HepG2 (cell line): Measurements from ENCODE around the gene EPC1. TPM values are rescaled to one million over a fixed set of nuclear protein-coding genes. Genes with fewer than 3 reads are reported as not detected.

Experiments
- ATAC-seq: fragments of 200-7000 bp; cut with Tn5 transposase; 3 replicates; pipeline ENCODE4 v1.9.1; 2020; ENCODE audit warnings: mild to moderate bottlenecking, moderate library complexity
- BruUV-seq: library from RNA; stranded (reverse); fragments of 400-500 nt; replicated peaks from 2 replicates; lab custom pipeline; 2021; lab: Mats Ljungman, UMichigan
- CTCF ChIA-PET: fragments of 300-600 bp; formaldehyde crosslinking; extraction: SDS; loops from one replicate; lab custom pipeline; 2021; ENCODE audit warnings: low total read pairs, inconsistent platforms, low intra/inter-chr PET ratio; lab: Yijun Ruan, JAX
- POLR2A ChIA-PET: fragments of 350-600 bp; sonication (Branson Sonifier 250); formaldehyde crosslinking; loops from one replicate; lab custom pipeline; 2020; ENCODE audit warnings: antibody characterized with exemption, inconsistent platforms; lab: Yijun Ruan, JAX
- DNase-seq: peaks from one replicate; pipeline ENCODE4 v3.0.0-alpha.2; 2015; ENCODE audit warnings: low spot score
- FAIRE-seq: peaks from 3 replicates; lab custom pipeline; 2011; peaks lifted over from hg19 to GRCh38; lab: Jason Lieb, UNC
- H2AFZ ChIP-seq: one replicate; pipeline ENCODE4 v1.6.1; 2011; ENCODE audit warnings: low read length, inconsistent platforms
- H3K27ac ChIP-seq: fragments of 300-600 bp; 3 replicates; pipeline ENCODE4 v1.8.0; 2011; ENCODE audit warnings: mixed run types, mild to moderate bottlenecking, mixed read lengths, low read length, inconsistent platforms; ENCODE audit not compliant: insufficient read depth; ENCODE audit errors: extremely low read length
- H3K27me3 ChIP-seq, 2 experiments: fragments of 200-600 bp in 1 of 2; 2 replicates in 1 of 2; 3 replicates in 1 of 2; pipeline versions ENCODE4 v1.6.0 to v1.8.0; 2011; ENCODE audit warnings: low read length in 2 of 2, mild to moderate bottlenecking in 2 of 2, moderate library complexity in 2 of 2, inconsistent platforms in 1 of 2; ENCODE audit not compliant: insufficient read depth in 2 of 2, control insufficient read depth in 1 of 2
- H3K36me3 ChIP-seq, 2 experiments: fragments of 200-600 bp in 1 of 2; replicated peaks in 1 of 2; 2 replicates in 1 of 2; 3 replicates in 1 of 2; pipeline versions ENCODE4 v1.5.1 to v1.8.0; 2011; ENCODE audit warnings: low read length in 2 of 2, inconsistent platforms in 1 of 2; ENCODE audit not compliant: insufficient read depth in 2 of 2, control insufficient read depth in 1 of 2
- H3K4me1 ChIP-seq: 2 replicates; pipeline ENCODE4 v1.5.1; 2012; ENCODE audit warnings: low read length, inconsistent platforms; ENCODE audit not compliant: insufficient read depth
- H3K4me2 ChIP-seq: 2 replicates; pipeline ENCODE4 v1.6.0; 2011; ENCODE audit warnings: low read depth, low read length, inconsistent platforms
- H3K4me3 ChIP-seq, 3 experiments: fragments of 200-600 bp in 1 of 3; sonication (generic), shearing (Covaris generic) in 1 of 3; replicated peaks in 1 of 3; 2 replicates each; pipeline ENCODE4 v1.5.1; 2011 to 2016; ENCODE audit warnings: low read length in 3 of 3, inconsistent platforms in 2 of 3, low read depth in 2 of 3, mild to moderate bottlenecking in 2 of 3, control low read depth in 1 of 3, mixed read lengths in 1 of 3; ENCODE audit not compliant: insufficient read depth in 1 of 3
- H3K79me2 ChIP-seq: one replicate; pipeline ENCODE4 v1.6.1; 2011; ENCODE audit warnings: low read length, inconsistent platforms; ENCODE audit not compliant: insufficient read depth
- H3K9ac ChIP-seq: 2 replicates; pipeline ENCODE4 v1.6.0; 2011; ENCODE audit warnings: mild to moderate bottlenecking, low read depth, low read length, inconsistent platforms; ENCODE audit not compliant: insufficient read depth
- H3K9me3 ChIP-seq: 2 replicates; pipeline ENCODE4 v1.5.1; 2012; ENCODE audit warnings: mild to moderate bottlenecking, low read length
- H4K20me1 ChIP-seq: 2 replicates; pipeline ENCODE4 v1.6.0; 2011; ENCODE audit warnings: inconsistent platforms, mild to moderate bottlenecking, low read length, moderate library complexity; ENCODE audit not compliant: insufficient read depth
- CENPT ChIP-seq: sonication (generic); formaldehyde crosslinking; IDR thresholded peaks from 2 replicates; pipeline ENCODE4 v1.8.0; 2022; ENCODE audit warnings: low read depth, mild to moderate bottlenecking, moderate library complexity, missing genetic modification reagents
- EP300 ChIP-seq, 3 experiments: sonication (generic) in 1 of 3; formaldehyde crosslinking in 1 of 3; IDR thresholded peaks; 2 replicates each; pipeline versions ENCODE4 v1.5.1 to v1.6.1; 2011 to 2020; ENCODE audit warnings: low read depth in 2 of 3, low read length in 2 of 3, borderline replicate concordance in 1 of 3, improper control_type of control experiment in 1 of 3, mild to moderate bottlenecking in 1 of 3, missing genetic modification reagents in 1 of 3, moderate library complexity in 1 of 3
- RBM22 ChIP-seq: fragments of 200-400 bp; formaldehyde crosslinking; optimal IDR thresholded peaks from 2 replicates; pipeline ENCODE3; 2017; ENCODE audit warnings: mild to moderate bottlenecking, low read length, moderate library complexity
- ZNF530 ChIP-seq: sonication (generic); formaldehyde crosslinking; IDR thresholded peaks from 2 replicates; pipeline ENCODE4 v1.5.0; 2020; ENCODE audit warnings: low read depth, mild to moderate bottlenecking, missing genetic modification reagents
- ZNF574 ChIP-seq: sonication (generic); formaldehyde crosslinking; IDR thresholded peaks from 2 replicates; pipeline ENCODE4 v1.4.0; 2020; ENCODE audit warnings: missing genetic modification reagents
- ZUFSP ChIP-seq: sonication (generic); formaldehyde crosslinking; IDR thresholded peaks from 2 replicates; pipeline ENCODE4 v1.9.0; 2021; ENCODE audit warnings: missing genetic modification reagents, mild to moderate bottlenecking, borderline replicate concordance
- WGBS: methylation state at CpG from one replicate; pipeline ENCODE4 v1.1.6; 2017; ENCODE audit warnings: low lambda C conversion rate; 5-methylcytosine and 5-hydroxymethylcytosine counted together
- in situ Hi-C: cut with HindIII; loops from 2 replicates; pipeline ENCODE4 v1.10.0; 2017; ENCODE audit warnings: low pct_unique_long_range_greater_than_20kb; ENCODE audit not compliant: extremely low pct_ligation_motif_present
- intact Hi-C: fragments of 100-400 bp; cut with micrococcal nuclease; formaldehyde crosslinking; loops from one replicate; pipeline ENCODE4 v1.10.0; 2022; ENCODE audit not compliant: unreplicated experiment
- polyA plus RNA-seq, 8 experiments: library from polyadenylated mRNA; depleted of rRNA in 3 of 8; stranded (reverse) in 7 of 8; unstranded in 1 of 8; fragments of >200 nt; fragmentation: Illumina TruSeq in 4 of 8; extraction: Trizol in 4 of 8; gene quantifications; 2 replicates each; pipeline versions ENCODE4 v1.2.1 to v1.2.3, GENCODE V29; 2011 to 2016; ENCODE audit warnings: low read depth in 4 of 8, missing spikeins in 1 of 8, mixed read lengths in 1 of 8; ENCODE audit not compliant: insufficient read depth in 1 of 8
- total RNA-seq, 5 experiments: library from RNA; depleted of rRNA; stranded (reverse); fragments of >200 nt; fragmentation: Illumina TruSeq; extraction: Trizol; gene quantifications; 2 replicates each; pipeline ENCODE4 v1.2.3, GENCODE V29; 2016; ENCODE audit warnings: low read depth in 1 of 5

Gene EPC1
- total and polyA plus RNA-seq, 2 of the 13 experiments (the other 11 are each of a cell fraction or from before 2014, with no cell fraction given) = 28.7 to 44.2 TPM

GRCh38 chr10:32273336-32273735 lies 73.6 kb downstream of the EPC1 start (continued):
- TF ChIP-seq EP300 (IDR thresholded peaks at IDR 0.05; ENCODE audit: low read depth in 2 of 2, low read length in 2 of 2) (no peak), EP300 (CRISPR knock-in tag; IDR thresholded peaks at IDR 0.05; ENCODE audit: borderline replicate concordance) (no peak), ZNF530 (no peak), ZUFSP (CRISPR knock-in tag) (no peak), CENPT (no peak)
- TF ChIP-seq, all 625 proteins: peak for 0

GRCh38 chr10:32271617-32272016 lies 75.3 kb downstream of the EPC1 start:
- ChIA-PET CTCF (no interaction called here), POLR2A (no interaction called here)
- FAIRE-seq (no peak), DNase-seq (no peak)
- in situ Hi-C loops = no loop called here
- Histone ChIP-seq H3K36me3 (peaks cover 12 to 52% of the 10 kb centered on the region in 2 experiments), H4K20me1 (no peaks in the 10 kb centered on the region), H3K4me1 (no peaks in the 10 kb centered on the region), H3K27ac (no peak overlapping the region)
- TF ChIP-seq ZNF574 (CRISPR knock-in tag) (no peak), RBM22 (peak; percentile 33)
- TF ChIP-seq, all 625 proteins: peak for 1
- no TSS peak for BruUV-seq
- Histone ChIP-seq H3K79me2 (no peaks in the 10 kb centered on the region), H2AFZ (no peak overlapping the region), H3K4me2 (no peak overlapping the region), H3K9ac (no peak overlapping the region), H3K27me3 (no peaks in the 10 kb centered on the region), H3K4me3 (no peak overlapping the region), H3K9me3 (no peaks in the 10 kb centered on the region)
- ATAC-seq = no peak
- WGBS = 97% methylated on average over 3 of the region's 3 CpGs
- intact Hi-C loops = no loop called here
